HG03103 (cell line): ENCODE data around the gene PPP2R2C.

ENCODE experiments used
- ATAC-seq: cut with Tn5 transposase; IDR thresholded peaks from one replicate; pipeline ENCODE4 v1.9.1; 2021; ENCODE audit warnings: low read depth; ENCODE audit not compliant: unreplicated experiment

PPP2R2C gene

GRCh38 chr4:6334203-6334887 lies 138.1 kb downstream of the PPP2R2C start:
- no peak for ATAC-seq

- ATAC-seq, result no peak
Observed at GRCh38 chr4:6333301-6334202, 138.9 kb downstream of the PPP2R2C start.

- no peak for ATAC-seq
Observed at GRCh38 chr4:6332669-6333050, 139.8 kb downstream of the PPP2R2C start.

- no peak for ATAC-seq
Observed at GRCh38 chr4:6332042-6332668, 140.3 kb downstream of the PPP2R2C start.

- ATAC-seq, result no peak
Observed at GRCh38 chr4:6331468-6331867, 140.9 kb downstream of the PPP2R2C start.

- no peak for ATAC-seq
Observed at GRCh38 chr4:6331018-6331417, 141.4 kb downstream of the PPP2R2C start.

- ATAC-seq, result no peak
Observed at GRCh38 chr4:6330384-6330767, 142.0 kb downstream of the PPP2R2C start.

- no peak for ATAC-seq
Observed at GRCh38 chr4:6329478-6330383, 142.7 kb downstream of the PPP2R2C start.

- no peak for ATAC-seq
Observed at GRCh38 chr4:6328526-6328925, 143.9 kb downstream of the PPP2R2C start.

GRCh38 chr4:6327220-6327917 lies 145.0 kb downstream of the PPP2R2C start:
- peak; percentile 46 for ATAC-seq

- ATAC-seq, result no peak
Observed at GRCh38 chr4:6326312-6327060, 145.9 kb downstream of the PPP2R2C start.

GRCh38 chr4:6325788-6326290 lies 146.6 kb downstream of the PPP2R2C start:
- no peak for ATAC-seq

GRCh38 chr4:6324999-6325787 lies 147.2 kb downstream of the PPP2R2C start:
- ATAC-seq, result no peak

GRCh38 chr4:6324461-6324998 lies 147.9 kb downstream of the PPP2R2C start:
- no peak for ATAC-seq

- no peak for ATAC-seq
Observed at GRCh38 chr4:6322761-6323566, 149.4 kb downstream of the PPP2R2C start.

GRCh38 chr4:6322067-6322760 lies 150.2 kb downstream of the PPP2R2C start:
- no peak for ATAC-seq
